HepG2 (cell line): Measurements from ENCODE around the gene NFXL1. TPM values are rescaled to one million over a fixed set of nuclear protein-coding genes. Genes with fewer than 3 reads are reported as not detected.

ENCODE experiments used
- ATAC-seq: fragments of 200-7000 bp; cut with Tn5 transposase; 3 replicates; pipeline ENCODE4 v1.9.1; 2020; ENCODE audit warnings: mild to moderate bottlenecking, moderate library complexity
- BruUV-seq: library from RNA; stranded (reverse); fragments of 400-500 nt; replicated peaks from 2 replicates; lab custom pipeline; 2021; lab: Mats Ljungman, UMichigan
- CTCF ChIA-PET: fragments of 300-600 bp; formaldehyde crosslinking; extraction: SDS; loops from one replicate; lab custom pipeline; 2021; ENCODE audit warnings: low total read pairs, inconsistent platforms, low intra/inter-chr PET ratio; lab: Yijun Ruan, JAX
- POLR2A ChIA-PET: fragments of 350-600 bp; sonication (Branson Sonifier 250); formaldehyde crosslinking; loops from one replicate; lab custom pipeline; 2020; ENCODE audit warnings: antibody characterized with exemption, inconsistent platforms; lab: Yijun Ruan, JAX
- DNase-seq: peaks from one replicate; pipeline ENCODE4 v3.0.0-alpha.2; 2015; ENCODE audit warnings: low spot score
- FAIRE-seq: peaks from 3 replicates; lab custom pipeline; 2011; peaks lifted over from hg19 to GRCh38; lab: Jason Lieb, UNC
- H2AFZ ChIP-seq: one replicate; pipeline ENCODE4 v1.6.1; 2011; ENCODE audit warnings: low read length, inconsistent platforms
- H3K27ac ChIP-seq: fragments of 300-600 bp; 3 replicates; pipeline ENCODE4 v1.8.0; 2011; ENCODE audit warnings: mixed run types, mild to moderate bottlenecking, mixed read lengths, low read length, inconsistent platforms; ENCODE audit not compliant: insufficient read depth; ENCODE audit errors: extremely low read length
- H3K27me3 ChIP-seq, 2 experiments: fragments of 200-600 bp in 1 of 2; 2 replicates in 1 of 2; 3 replicates in 1 of 2; pipeline versions ENCODE4 v1.6.0 to v1.8.0; 2011; ENCODE audit warnings: low read length in 2 of 2, mild to moderate bottlenecking in 2 of 2, moderate library complexity in 2 of 2, inconsistent platforms in 1 of 2; ENCODE audit not compliant: insufficient read depth in 2 of 2, control insufficient read depth in 1 of 2
- H3K36me3 ChIP-seq, 2 experiments: fragments of 200-600 bp in 1 of 2; replicated peaks in 1 of 2; 2 replicates in 1 of 2; 3 replicates in 1 of 2; pipeline versions ENCODE4 v1.5.1 to v1.8.0; 2011; ENCODE audit warnings: low read length in 2 of 2, inconsistent platforms in 1 of 2; ENCODE audit not compliant: insufficient read depth in 2 of 2, control insufficient read depth in 1 of 2
- H3K4me1 ChIP-seq: 2 replicates; pipeline ENCODE4 v1.5.1; 2012; ENCODE audit warnings: low read length, inconsistent platforms; ENCODE audit not compliant: insufficient read depth
- H3K4me2 ChIP-seq: 2 replicates; pipeline ENCODE4 v1.6.0; 2011; ENCODE audit warnings: low read depth, low read length, inconsistent platforms
- H3K4me3 ChIP-seq, 3 experiments: fragments of 200-600 bp in 1 of 3; sonication (generic), shearing (Covaris generic) in 1 of 3; replicated peaks in 1 of 3; 2 replicates each; pipeline ENCODE4 v1.5.1; 2011 to 2016; ENCODE audit warnings: low read length in 3 of 3, inconsistent platforms in 2 of 3, low read depth in 2 of 3, mild to moderate bottlenecking in 2 of 3, control low read depth in 1 of 3, mixed read lengths in 1 of 3; ENCODE audit not compliant: insufficient read depth in 1 of 3
- H3K79me2 ChIP-seq: one replicate; pipeline ENCODE4 v1.6.1; 2011; ENCODE audit warnings: low read length, inconsistent platforms; ENCODE audit not compliant: insufficient read depth
- H3K9ac ChIP-seq: 2 replicates; pipeline ENCODE4 v1.6.0; 2011; ENCODE audit warnings: mild to moderate bottlenecking, low read depth, low read length, inconsistent platforms; ENCODE audit not compliant: insufficient read depth
- H3K9me3 ChIP-seq: 2 replicates; pipeline ENCODE4 v1.5.1; 2012; ENCODE audit warnings: mild to moderate bottlenecking, low read length
- H4K20me1 ChIP-seq: 2 replicates; pipeline ENCODE4 v1.6.0; 2011; ENCODE audit warnings: inconsistent platforms, mild to moderate bottlenecking, low read length, moderate library complexity; ENCODE audit not compliant: insufficient read depth
- SNRNP70 ChIP-seq: fragments of 200-400 bp; formaldehyde crosslinking; IDR thresholded peaks from 2 replicates; pipeline ENCODE4 v1.6.1; 2017; ENCODE audit warnings: mild to moderate bottlenecking, low read depth, low read length, moderate library complexity
- ZNF317 ChIP-seq: sonication (generic); formaldehyde crosslinking; IDR thresholded peaks from 2 replicates; pipeline ENCODE4 v1.5.0; 2020; ENCODE audit warnings: mild to moderate bottlenecking, missing genetic modification reagents
- ZNF383 ChIP-seq: sonication (generic); formaldehyde crosslinking; IDR thresholded peaks from 2 replicates; pipeline ENCODE4 v1.4.0; 2020; ENCODE audit warnings: missing genetic modification reagents, mild to moderate bottlenecking, borderline replicate concordance
- WGBS: methylation state at CpG from one replicate; pipeline ENCODE4 v1.1.6; 2017; ENCODE audit warnings: low lambda C conversion rate; 5-methylcytosine and 5-hydroxymethylcytosine counted together
- in situ Hi-C: cut with HindIII; loops from 2 replicates; pipeline ENCODE4 v1.10.0; 2017; ENCODE audit warnings: low pct_unique_long_range_greater_than_20kb; ENCODE audit not compliant: extremely low pct_ligation_motif_present
- intact Hi-C: fragments of 100-400 bp; cut with micrococcal nuclease; formaldehyde crosslinking; loops from one replicate; pipeline ENCODE4 v1.10.0; 2022; ENCODE audit not compliant: unreplicated experiment
- polyA plus RNA-seq, 8 experiments: library from polyadenylated mRNA; depleted of rRNA in 3 of 8; stranded (reverse) in 7 of 8; unstranded in 1 of 8; fragments of >200 nt; fragmentation: Illumina TruSeq in 4 of 8; extraction: Trizol in 4 of 8; gene quantifications; 2 replicates each; pipeline versions ENCODE4 v1.2.1 to v1.2.3, GENCODE V29; 2011 to 2016; ENCODE audit warnings: low read depth in 4 of 8, missing spikeins in 1 of 8, mixed read lengths in 1 of 8; ENCODE audit not compliant: insufficient read depth in 1 of 8
- total RNA-seq, 5 experiments: library from RNA; depleted of rRNA; stranded (reverse); fragments of >200 nt; fragmentation: Illumina TruSeq; extraction: Trizol; gene quantifications; 2 replicates each; pipeline ENCODE4 v1.2.3, GENCODE V29; 2016; ENCODE audit warnings: low read depth in 1 of 5
- TF ChIP-seq, protein P1 (sequence below), 2 experiments: sonication (generic) in 1 of 2; formaldehyde crosslinking in 1 of 2; IDR thresholded peaks; 2 replicates each; pipeline versions ENCODE4 v1.4.0 to v1.6.1; 2018 to 2020; ENCODE audit warnings: missing genetic modification reagents in 2 of 2, borderline replicate concordance in 1 of 2, low read depth in 1 of 2, mild to moderate bottlenecking in 1 of 2, missing biosample characterization in 1 of 2

Gene NFXL1
- total and polyA plus RNA-seq, 2 of the 13 experiments (the other 11 are each of a cell fraction or from before 2014, with no cell fraction given): 12.0 to 18.6 TPM

DNA sequence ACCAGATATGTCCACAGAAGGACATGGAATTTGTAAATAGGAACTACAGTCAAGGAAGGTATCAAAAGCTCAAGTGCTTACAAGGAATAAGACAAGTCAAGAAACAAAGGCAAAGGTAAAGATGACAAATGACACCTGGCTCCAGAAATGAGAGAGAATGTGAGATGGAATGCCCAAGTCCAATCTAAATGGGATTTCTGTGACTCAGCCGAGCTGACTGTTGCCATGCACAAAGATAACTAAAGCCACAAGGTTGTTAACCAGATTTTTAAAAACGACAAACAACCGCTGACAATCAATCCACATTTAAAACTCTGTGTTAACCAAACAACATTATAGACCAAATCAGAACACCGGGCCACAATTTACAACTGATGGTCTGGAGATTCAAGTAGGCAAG is 1.1 kb downstream of the NFXL1 start:
- no peaks in the 10 kb centered on the region for H3K9me3 ChIP-seq
- peak overlapping the region; percentile 86 for H3K4me2 ChIP-seq
- ATAC-seq (no peak), DNase-seq (peak; percentile 3), FAIRE-seq (peak; percentile 60)
- intact Hi-C loops: loop anchor here (5.0 kb wide), 3 partner anchors 36 to 104 kb away; partner anchors contain the start of genes CNGA1, CORIN and NIPAL1
- H3K79me2 ChIP-seq: peaks cover 52% of the 10 kb centered on the region
- H3K9ac ChIP-seq: peak overlapping the region; percentile 85
- TF ChIP-seq SNRNP70 (no peak), ZNF317 (CRISPR knock-in tag) (peak; percentile 98), ZNF383 (CRISPR knock-in tag) (0 out of 2 replicates have a peak, but pooled peaks have one; percentile 21)
- TF ChIP-seq, protein P1, sequence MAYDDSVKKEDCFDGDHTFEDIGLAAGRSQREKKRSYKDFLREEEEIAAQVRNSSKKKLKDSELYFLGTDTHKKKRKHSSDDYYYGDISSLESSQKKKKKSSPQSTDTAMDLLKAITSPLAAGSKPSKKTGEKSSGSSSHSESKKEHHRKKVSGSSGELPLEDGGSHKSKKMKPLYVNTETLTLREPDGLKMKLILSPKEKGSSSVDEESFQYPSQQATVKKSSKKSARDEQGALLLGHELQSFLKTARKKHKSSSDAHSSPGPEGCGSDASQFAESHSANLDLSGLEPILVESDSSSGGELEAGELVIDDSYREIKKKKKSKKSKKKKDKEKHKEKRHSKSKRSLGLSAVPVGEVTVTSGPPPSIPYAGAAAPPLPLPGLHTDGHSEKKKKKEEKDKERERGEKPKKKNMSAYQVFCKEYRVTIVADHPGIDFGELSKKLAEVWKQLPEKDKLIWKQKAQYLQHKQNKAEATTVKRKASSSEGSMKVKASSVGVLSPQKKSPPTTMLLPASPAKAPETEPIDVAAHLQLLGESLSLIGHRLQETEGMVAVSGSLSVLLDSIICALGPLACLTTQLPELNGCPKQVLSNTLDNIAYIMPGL (CRISPR knock-in tag; IDR thresholded peaks at IDR 0.05; ENCODE audit: borderline replicate concordance in 1 of 2, low read depth in 1 of 2): 0 out of 4 replicates have a peak, but pooled peaks of 1 of the 2 experiments have one; percentile 5
- TF ChIP-seq, all 625 proteins: peak for 3
- peak overlapping the region; percentile 75 to 96 (median 96) for H3K4me3 ChIP-seq
- peak overlapping the region; percentile 87 for H3K27ac ChIP-seq
- H3K27me3 ChIP-seq: no peaks in the 10 kb centered on the region; a peak in 1 of 5 replicates
- TSS peak; percentile 66 for BruUV-seq
- 3% methylated on average over 4 of the region's 4 CpGs for WGBS
- ChIA-PET CTCF (no interaction called here), POLR2A (interaction anchor here (1.4 kb wide), 2 partner anchors 32 to 77 kb away, joined by 4 to 5 read pairs; no protein-coding TSS in a partner anchor)
- in situ Hi-C loops: no loop called here
- H3K36me3 ChIP-seq: peaks cover 1 to 8% of the 10 kb centered on the region in 2 experiments; a peak in 3 of 5 replicates
- H2AFZ ChIP-seq: no peak overlapping the region
- H3K4me1 ChIP-seq: peaks cover 40% of the 10 kb centered on the region
- H4K20me1 ChIP-seq: peaks cover 15% of the 10 kb centered on the region; the same call in 1 of the 2 replicates
